ENCODE results near the gene CTU2. TPM values are rescaled to one million over a fixed set of nuclear protein-coding genes. Genes with fewer than 3 reads are reported as not detected.

The CTU2 gene
- total RNA-seq, 2 experiments from 2014 or later = 46.1 to 48.1 TPM

GRCh38 chr16:88759976-88760350, 53.7 kb downstream of the CTU2 start:
- no peak for DNase-seq
- peaks cover 1% of the 10 kb centered on the region for H3K36me3 Mint-ChIP-seq (ENCODE audit: low read depth)
- H3K4me3 Mint-ChIP-seq = no peak overlapping the region
- H3K4me1 Mint-ChIP-seq (ENCODE audit: low read depth) = peaks cover 11% of the 10 kb centered on the region
- no peak overlapping the region for H3K27ac Mint-ChIP-seq
- CTCF ChIA-PET = interaction anchor here (1.3 kb wide), 2 partner anchors 15 to 37 kb away, joined by 4 read pairs; no protein-coding TSS in a partner anchor
- H3K9me3 Mint-ChIP-seq = no peaks in the 10 kb centered on the region
- no peaks in the 10 kb centered on the region for H3K27me3 Mint-ChIP-seq (ENCODE audit: low read depth)
- intact Hi-C loops (cut with micrococcal nuclease) = no loop called here

GRCh38 chr16:88760424-88761142, 54.3 kb downstream of the CTU2 start:
- CTCF ChIA-PET = no interaction called here
- H3K27me3 Mint-ChIP-seq (ENCODE audit: low read depth) = no peaks in the 10 kb centered on the region
- peaks cover 9% of the 10 kb centered on the region for H3K4me1 Mint-ChIP-seq (ENCODE audit: low read depth)
- H3K9me3 Mint-ChIP-seq = no peaks in the 10 kb centered on the region
- no peak overlapping the region for H3K4me3 Mint-ChIP-seq
- intact Hi-C loops (cut with micrococcal nuclease) = no loop called here
- no peak for DNase-seq
- H3K27ac Mint-ChIP-seq = no peak overlapping the region
- H3K36me3 Mint-ChIP-seq (ENCODE audit: low read depth) = peaks cover 1% of the 10 kb centered on the region

GRCh38 chr16:88761143-88761534, 54.8 kb downstream of the CTU2 start:
- no peak overlapping the region for H3K27ac Mint-ChIP-seq
- peaks cover 10% of the 10 kb centered on the region for H3K4me1 Mint-ChIP-seq (ENCODE audit: low read depth)
- H3K4me3 Mint-ChIP-seq = no peak overlapping the region
- intact Hi-C loops (cut with micrococcal nuclease) = no loop called here
- peaks cover 1% of the 10 kb centered on the region for H3K36me3 Mint-ChIP-seq (ENCODE audit: low read depth)
- no peaks in the 10 kb centered on the region for H3K9me3 Mint-ChIP-seq
- CTCF ChIA-PET = no interaction called here
- H3K27me3 Mint-ChIP-seq (ENCODE audit: low read depth) = no peaks in the 10 kb centered on the region
- DNase-seq = no peak

GRCh38 chr16:88761830-88762229, 55.5 kb downstream of the CTU2 start:
- no peaks in the 10 kb centered on the region for H3K27me3 Mint-ChIP-seq (ENCODE audit: low read depth)
- H3K4me3 Mint-ChIP-seq = no peak overlapping the region
- peaks cover 14% of the 10 kb centered on the region for H3K4me1 Mint-ChIP-seq (ENCODE audit: low read depth)
- no peak overlapping the region for H3K27ac Mint-ChIP-seq
- H3K9me3 Mint-ChIP-seq = no peaks in the 10 kb centered on the region
- CTCF ChIA-PET = interaction anchor here (1.2 kb wide), 1 partner anchor 24 kb away, joined by 4 read pairs; no protein-coding TSS in a partner anchor
- H3K36me3 Mint-ChIP-seq (ENCODE audit: low read depth) = peaks cover 1% of the 10 kb centered on the region
- no peak for DNase-seq
- intact Hi-C loops (cut with micrococcal nuclease) = no loop called here

- intact Hi-C loops (cut with micrococcal nuclease) = no loop called here
- CTCF ChIA-PET = interaction anchor here (0.6 to 1.2 kb wide), 2 partner anchors 25 to 213 kb away, joined by 4 read pairs; no protein-coding TSS in a partner anchor
- H3K36me3 Mint-ChIP-seq (ENCODE audit: low read depth) = peaks cover 1% of the 10 kb centered on the region
- H3K4me1 Mint-ChIP-seq (ENCODE audit: low read depth) = peaks cover 18% of the 10 kb centered on the region
- no peak overlapping the region for H3K27ac Mint-ChIP-seq
- H3K4me3 Mint-ChIP-seq = no peak overlapping the region
- H3K9me3 Mint-ChIP-seq = no peaks in the 10 kb centered on the region
- H3K27me3 Mint-ChIP-seq (ENCODE audit: low read depth) = no peaks in the 10 kb centered on the region
- DNase-seq = no peak
These were observed 56.1 kb downstream of the CTU2 start for GRCh38 chr16:88762258-88762870.

- H3K4me3 Mint-ChIP-seq = no peak overlapping the region
- intact Hi-C loops (cut with micrococcal nuclease) = no loop called here
- CTCF ChIA-PET = interaction anchor here (0.6 to 1.2 kb wide), 3 partner anchors 25 to 270 kb away, joined by 4 read pairs; no protein-coding TSS in a partner anchor
- H3K36me3 Mint-ChIP-seq (ENCODE audit: low read depth) = peaks cover 1% of the 10 kb centered on the region
- no peaks in the 10 kb centered on the region for H3K9me3 Mint-ChIP-seq
- no peak for DNase-seq
- H3K27me3 Mint-ChIP-seq (ENCODE audit: low read depth) = no peaks in the 10 kb centered on the region
- H3K27ac Mint-ChIP-seq = no peak overlapping the region
- peaks cover 19% of the 10 kb centered on the region for H3K4me1 Mint-ChIP-seq (ENCODE audit: low read depth)
These were observed 56.6 kb downstream of the CTU2 start for GRCh38 chr16:88762941-88763340.

GRCh38 chr16:88763502-88764053, 57.3 kb downstream of the CTU2 start:
- peaks cover 18% of the 10 kb centered on the region for H3K4me1 Mint-ChIP-seq (ENCODE audit: low read depth)
- no peaks in the 10 kb centered on the region for H3K9me3 Mint-ChIP-seq
- H3K27me3 Mint-ChIP-seq (ENCODE audit: low read depth) = no peaks in the 10 kb centered on the region
- intact Hi-C loops (cut with micrococcal nuclease) = no loop called here
- H3K27ac Mint-ChIP-seq = no peak overlapping the region
- CTCF ChIA-PET = interaction anchor here (0.6 kb wide), 1 partner anchor 271 kb away, joined by 4 read pairs; no protein-coding TSS in a partner anchor
- no peak overlapping the region for H3K4me3 Mint-ChIP-seq
- DNase-seq = no peak
- H3K36me3 Mint-ChIP-seq (ENCODE audit: low read depth) = peaks cover 1% of the 10 kb centered on the region

- no peaks in the 10 kb centered on the region for H3K9me3 Mint-ChIP-seq
- CTCF ChIA-PET = no interaction called here
- DNase-seq = no peak
- peaks cover 1% of the 10 kb centered on the region for H3K36me3 Mint-ChIP-seq (ENCODE audit: low read depth)
- peaks cover 19% of the 10 kb centered on the region for H3K4me1 Mint-ChIP-seq (ENCODE audit: low read depth)
- H3K27ac Mint-ChIP-seq = no peak overlapping the region
- H3K4me3 Mint-ChIP-seq = no peak overlapping the region
- intact Hi-C loops (cut with micrococcal nuclease) = no loop called here
- no peaks in the 10 kb centered on the region for H3K27me3 Mint-ChIP-seq (ENCODE audit: low read depth)
These were observed 57.8 kb downstream of the CTU2 start for GRCh38 chr16:88764080-88764479.

GRCh38 chr16:88764913-88765349, 58.6 kb downstream of the CTU2 start:
- Mint-ChIP-seq H3K9me3 (no peaks in the 10 kb centered on the region), H3K4me1 (ENCODE audit: low read depth) (peaks cover 21% of the 10 kb centered on the region), H3K27ac (no peak overlapping the region), H3K27me3 (ENCODE audit: low read depth) (no peaks in the 10 kb centered on the region), H3K36me3 (ENCODE audit: low read depth) (peaks cover 1% of the 10 kb centered on the region), H3K4me3 (no peak overlapping the region)
- intact Hi-C loops (cut with micrococcal nuclease) = no loop called here
- CTCF ChIA-PET = no interaction called here
- DNase-seq = no peak

Small RNA genes lying within 50 kb of the gene (microRNA-seq; reads per million reads assigned to microRNA genes)
- not detected for gene MIR4722 (ENCODE audit: borderline microRNAs expressed, borderline replicate concordance)

Other genes with a start within 250 kb of the CTU2 start
- 10 to 100 TPM; 55.8 to 58.5 TPM for gene ZC3H18, start 136.1 kb upstream of the CTU2 start, total RNA-seq
- gene IL17C, start 67.9 kb upstream of the CTU2 start, total RNA-seq = not detected
- gene CYBA, start 55.5 kb upstream of the CTU2 start, total RNA-seq = 100 to 1,000 TPM; 167 to 180 TPM
- 10 to 100 TPM; 90.5 to 96.8 TPM for gene MVD, start 43.4 kb upstream of the CTU2 start, total RNA-seq
- 1 to 10 TPM; 2.9 to 3.0 TPM for gene SNAI3, start 20.0 kb upstream of the CTU2 start, total RNA-seq
- 10 to 100 TPM; 33.6 to 35.3 TPM for gene RNF166, start 95 bp upstream of the CTU2 start, total RNA-seq
- gene PIEZO1, start 78.7 kb downstream of the CTU2 start, total RNA-seq = 10 to 100 TPM; 78.2 to 80.1 TPM
- gene CDT1, start 97.3 kb downstream of the CTU2 start, total RNA-seq = 100 to 1,000 TPM; 223 to 231 TPM
- gene APRT, start 105.4 kb downstream of the CTU2 start, total RNA-seq = 100 to 1,000 TPM; 314 TPM
- 10 to 100 TPM; 10.9 to 11.2 TPM for gene GALNS, start 150.4 kb downstream of the CTU2 start, total RNA-seq
- 10 to 100 TPM; 57.7 to 66.1 TPM for gene TRAPPC2L, start 150.6 kb downstream of the CTU2 start, total RNA-seq
- gene PABPN1L, start 160.2 kb downstream of the CTU2 start, total RNA-seq = not detected